GM13977 (cell line): ENCODE results near the gene PROCR.

Experiments used
- DNase-seq: peaks from one replicate; pipeline ENCODE4 v3.0.0; 2012; ENCODE audit warnings: low spot score
- in situ Hi-C: fragments of 300-500 bp; cut with MboI; formaldehyde crosslinking; loops from one replicate; pipeline ENCODE4 v1.12.0; 2022; ENCODE audit warnings: low sequenced_read_pairs, low pct_unique_long_range_greater_than_20kb, mixed read lengths, inconsistent platforms; ENCODE audit not compliant: unreplicated experiment
- TF ChIP-seq, protein P1 (sequence below): IDR thresholded peaks from 2 replicates; pipeline ENCODE4 v1.5.1; 2012; ENCODE audit warnings: mild to moderate bottlenecking, control low read depth; ENCODE audit not compliant: insufficient read depth; ENCODE audit errors: extremely low read depth, missing control alignments

PROCR gene

DNA sequence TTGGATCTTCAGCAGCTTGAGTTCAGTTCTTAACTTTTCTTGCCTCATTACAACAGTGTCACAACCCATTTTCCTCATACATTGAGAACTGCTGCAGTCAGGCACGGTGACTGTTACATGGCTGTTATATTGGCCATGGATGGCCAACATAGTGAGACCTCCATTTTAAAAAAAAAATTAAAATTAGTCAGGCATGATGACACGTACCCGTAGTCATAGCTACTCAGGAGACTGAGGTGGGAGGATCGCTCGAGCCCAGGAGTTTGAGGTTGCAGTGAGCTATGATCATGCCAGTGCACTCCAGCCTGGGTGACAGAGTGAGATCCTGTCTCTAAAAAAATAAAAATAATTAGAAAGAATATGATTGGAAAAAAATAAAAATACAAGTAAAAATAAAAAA lies 44.7 kb downstream of the PROCR start:
- no peak for DNase-seq
- TF ChIP-seq, protein P1, sequence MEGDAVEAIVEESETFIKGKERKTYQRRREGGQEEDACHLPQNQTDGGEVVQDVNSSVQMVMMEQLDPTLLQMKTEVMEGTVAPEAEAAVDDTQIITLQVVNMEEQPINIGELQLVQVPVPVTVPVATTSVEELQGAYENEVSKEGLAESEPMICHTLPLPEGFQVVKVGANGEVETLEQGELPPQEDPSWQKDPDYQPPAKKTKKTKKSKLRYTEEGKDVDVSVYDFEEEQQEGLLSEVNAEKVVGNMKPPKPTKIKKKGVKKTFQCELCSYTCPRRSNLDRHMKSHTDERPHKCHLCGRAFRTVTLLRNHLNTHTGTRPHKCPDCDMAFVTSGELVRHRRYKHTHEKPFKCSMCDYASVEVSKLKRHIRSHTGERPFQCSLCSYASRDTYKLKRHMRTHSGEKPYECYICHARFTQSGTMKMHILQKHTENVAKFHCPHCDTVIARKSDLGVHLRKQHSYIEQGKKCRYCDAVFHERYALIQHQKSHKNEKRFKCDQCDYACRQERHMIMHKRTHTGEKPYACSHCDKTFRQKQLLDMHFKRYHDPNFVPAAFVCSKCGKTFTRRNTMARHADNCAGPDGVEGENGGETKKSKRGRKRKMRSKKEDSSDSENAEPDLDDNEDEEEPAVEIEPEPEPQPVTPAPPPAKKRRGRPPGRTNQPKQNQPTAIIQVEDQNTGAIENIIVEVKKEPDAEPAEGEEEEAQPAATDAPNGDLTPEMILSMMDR = no peak
- in situ Hi-C loops = loop anchor here (25.0 kb wide), 1 partner anchor 354 kb away; the partner anchor contains the start of gene GGT7

DNA sequence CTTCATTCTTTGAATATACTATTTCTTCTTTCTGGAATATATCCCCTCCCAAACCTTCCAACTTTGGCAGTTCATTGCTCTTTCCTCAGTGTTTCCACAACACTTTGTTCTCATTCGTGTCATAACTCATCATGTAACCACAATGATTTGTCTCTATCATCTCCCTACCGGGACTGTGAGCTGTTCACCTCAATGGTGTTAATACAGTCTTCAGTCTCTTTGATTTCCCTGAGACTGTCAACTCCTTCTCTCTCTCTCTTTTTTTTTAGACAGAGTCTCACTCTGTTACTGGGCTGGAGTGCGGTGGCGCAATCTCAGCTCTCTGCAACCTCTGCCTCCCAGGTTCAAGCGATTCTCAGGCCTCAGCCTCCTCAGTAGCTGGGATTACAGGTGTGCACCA lies 52.1 kb downstream of the PROCR start:
- in situ Hi-C loops = loop anchor here (25.0 kb wide), 1 partner anchor 362 kb away; the partner anchor contains the start of gene GGT7
- no peak for DNase-seq
- TF ChIP-seq, protein P1 = no peak

DNA sequence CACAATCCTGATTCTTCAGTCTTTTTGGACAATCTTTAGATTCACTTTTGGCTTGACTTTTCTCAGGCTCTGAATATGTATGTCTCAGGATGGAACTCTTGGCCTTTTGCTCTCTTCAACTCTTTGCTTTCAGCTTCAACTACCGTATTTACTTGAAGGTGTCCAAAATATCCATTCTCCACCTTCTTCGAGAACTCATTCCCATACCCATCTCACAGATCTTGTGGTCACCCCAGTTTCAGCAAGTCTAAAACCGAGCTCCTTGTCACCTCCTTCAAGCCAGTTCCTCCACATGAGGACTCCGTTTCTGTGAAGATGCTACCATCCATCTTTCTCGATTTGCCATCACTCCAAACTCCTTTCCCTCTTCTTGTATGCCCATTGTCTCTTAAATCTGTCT lies 52.7 kb downstream of the PROCR start:
- in situ Hi-C loops = loop anchor here (25.0 kb wide), 1 partner anchor 362 kb away; the partner anchor contains the start of gene GGT7
- no peak for DNase-seq
- TF ChIP-seq, protein P1 = no peak

DNA sequence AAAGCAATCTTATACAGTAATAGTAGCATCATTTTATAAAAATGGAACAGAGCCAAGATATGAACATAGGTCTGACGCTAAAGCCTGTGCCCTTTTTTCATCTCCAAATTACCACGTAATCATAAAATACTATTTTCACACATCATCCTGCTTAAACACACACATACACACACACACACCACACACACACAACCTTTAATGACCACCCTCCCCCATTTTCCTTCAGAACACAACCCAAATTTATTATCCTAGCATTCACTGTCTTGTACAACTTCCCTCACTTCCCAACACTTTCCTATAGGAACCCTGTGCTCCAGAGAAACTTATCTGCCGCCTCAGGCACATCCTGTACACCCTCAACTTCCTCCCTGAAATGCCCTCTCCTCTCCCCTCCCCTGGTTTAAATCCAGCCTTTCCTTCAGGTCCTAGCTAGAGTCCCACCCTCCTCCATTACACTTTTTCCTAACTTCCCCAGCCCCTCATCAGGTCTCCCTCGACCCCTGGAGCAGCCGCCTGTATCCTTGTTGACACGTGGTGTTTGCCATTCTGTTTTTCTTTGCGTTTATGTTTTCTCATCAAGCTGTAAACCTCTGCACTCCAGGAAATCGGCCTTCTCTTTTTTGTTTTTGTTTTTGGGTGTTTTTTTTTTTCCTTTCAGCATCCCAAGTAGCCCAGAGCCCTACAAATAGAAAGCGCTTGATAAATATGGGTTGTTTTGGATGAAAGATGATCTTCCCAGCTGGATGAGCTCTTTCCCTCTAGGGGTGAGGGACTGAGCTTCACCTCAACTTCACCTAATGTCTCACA lies 53.6 kb downstream of the PROCR start:
- TF ChIP-seq, protein P1 = no peak
- in situ Hi-C loops = no loop called here
- no peak for DNase-seq

DNA sequence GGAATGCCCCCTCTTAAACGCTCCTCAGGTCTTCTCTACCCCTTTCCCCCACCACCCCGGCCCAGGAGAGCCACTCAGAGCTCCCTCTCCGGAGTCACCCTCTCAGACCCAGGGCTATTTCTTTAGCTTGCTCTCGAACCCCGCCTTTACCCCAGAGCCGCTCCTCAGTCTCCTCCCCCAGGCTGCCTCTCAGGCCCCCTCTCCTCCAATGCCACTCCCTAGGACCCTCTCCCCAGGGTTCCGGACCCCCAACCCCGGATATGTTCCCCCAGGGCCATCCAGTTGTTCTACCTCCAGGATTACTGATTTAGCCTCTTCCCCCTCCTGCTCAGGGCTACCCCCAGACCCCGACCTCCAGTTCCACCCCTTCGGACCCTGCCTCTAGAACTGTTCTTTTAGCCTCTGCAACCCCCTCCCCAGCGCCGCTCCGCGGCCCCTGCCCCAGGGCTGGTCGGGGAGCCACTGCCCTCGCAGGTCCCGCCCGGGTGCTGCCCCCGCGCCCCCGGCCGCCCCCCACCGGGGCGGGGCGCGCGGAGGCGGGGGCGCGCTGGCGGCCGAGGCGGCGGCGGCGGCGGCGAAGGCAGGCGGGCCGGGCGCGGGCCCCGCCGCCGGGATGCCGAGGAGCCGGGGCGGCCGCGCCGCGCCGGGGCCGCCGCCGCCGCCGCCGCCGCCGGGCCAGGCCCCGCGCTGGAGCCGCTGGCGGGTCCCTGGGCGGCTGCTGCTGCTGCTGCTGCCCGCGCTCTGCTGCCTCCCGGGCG lies 54.4 kb downstream of the PROCR start, which contains the start of gene MMP24:
Gene MMP24 (plus strand): TSS at position 565 of the 758 bp plus-strand sequence. CDS start 49 bp downstream, at position 614.
- in situ Hi-C loops = no loop called here
- DNase-seq = peak; percentile 50

More for the DNA sequence above, 54.4 kb downstream of the PROCR start, which contains the start of gene MMP24:
- TF ChIP-seq, protein P1 = no peak
